ENCODE measurements around the gene POC1A.
A peak's percentile ranks its signal among the peaks of the same experiment; 100 is the strongest.

Gene POC1A

GRCh38 chr3:52053307-52054304, 100.6 kb downstream of the POC1A start:
- no peak for DNase-seq (ENCODE audit: low read depth)
- TF ChIP-seq CTCF (conservative IDR thresholded peaks at IDR 0.05; ENCODE audit: low read length): peak; percentile 23
- H3K4me3 ChIP-seq (ENCODE audit: low read length): peak overlapping the region; percentile 95

GRCh38 chr3:52052831-52053306, 101.4 kb downstream of the POC1A start:
- peak overlapping the region; percentile 95 for H3K4me3 ChIP-seq (ENCODE audit: low read length)
- TF ChIP-seq CTCF (conservative IDR thresholded peaks at IDR 0.05; ENCODE audit: low read length): peak; percentile 58
- peak; percentile 80 for DNase-seq (ENCODE audit: low read depth)

- no peak for TF ChIP-seq CTCF (conservative IDR thresholded peaks at IDR 0.05; ENCODE audit: low read length)
- H3K4me3 ChIP-seq (ENCODE audit: low read length): no peak overlapping the region
- no peak for DNase-seq (ENCODE audit: low read depth)
Observed at GRCh38 chr3:52051444-52051843, 102.8 kb downstream of the POC1A start.

- TF ChIP-seq CTCF (conservative IDR thresholded peaks at IDR 0.05; ENCODE audit: low read length): no peak
Observed at GRCh38 chr3:52050571-52050970, 103.7 kb downstream of the POC1A start.

GRCh38 chr3:52049503-52049902, 104.7 kb downstream of the POC1A start:
- no peak overlapping the region for H3K4me3 ChIP-seq (ENCODE audit: low read length)
- no peak for TF ChIP-seq CTCF (conservative IDR thresholded peaks at IDR 0.05; ENCODE audit: low read length)
- DNase-seq (ENCODE audit: low read depth): no peak

More at GRCh38 chr3:52050571-52050970, 103.7 kb downstream of the POC1A start:
- DNase-seq (ENCODE audit: low read depth): no peak
- no peak overlapping the region for H3K4me3 ChIP-seq (ENCODE audit: low read length)

GRCh38 chr3:52047295-52047960, 106.8 kb downstream of the POC1A start:
- no peak overlapping the region for H3K4me3 ChIP-seq (ENCODE audit: low read length)
- DNase-seq (ENCODE audit: low read depth): no peak
- no peak for TF ChIP-seq CTCF (conservative IDR thresholded peaks at IDR 0.05; ENCODE audit: low read length)
